GM21390 (cell line): ENCODE results near the gene ENTPD6.
"Not testable (repeated sequence)": the region's sequence is repeated elsewhere in the genome, so short reads cannot be mapped to it uniquely, and the experiment has no call there.

Experiments used
- ATAC-seq: cut with Tn5 transposase; IDR thresholded peaks from one replicate; pipeline ENCODE4 v1.9.1; 2021; ENCODE audit not compliant: unreplicated experiment

The ENTPD6 gene

GRCh38 chr20:25222461-25223178, 27.1 kb downstream of the ENTPD6 start:
- ATAC-seq, result no peak

DNA sequence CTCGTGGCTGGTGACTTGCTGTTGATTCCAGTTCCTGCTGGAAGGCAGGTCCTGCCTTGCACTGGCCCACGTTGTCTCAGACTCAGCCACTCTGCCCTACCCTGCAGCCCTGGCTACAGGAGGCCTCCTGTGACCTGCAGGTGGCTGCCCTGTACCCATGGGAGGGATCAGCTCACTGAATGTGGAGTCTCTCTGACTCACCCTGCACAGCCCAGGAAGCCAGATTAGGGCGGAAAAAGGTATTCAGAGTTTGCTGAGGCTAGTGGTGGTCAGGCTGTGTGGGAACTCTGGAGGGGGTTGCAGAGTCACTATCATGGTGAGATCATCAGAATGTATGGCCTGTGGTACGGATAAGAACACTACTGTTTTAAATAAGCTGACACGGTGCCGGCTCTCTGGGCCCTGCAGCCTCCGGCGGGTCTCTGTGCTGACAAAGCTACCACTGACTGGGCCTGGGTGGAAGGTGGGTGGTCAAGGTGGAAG, 27.7 kb downstream of the ENTPD6 start:
- no peak for ATAC-seq

DNA sequence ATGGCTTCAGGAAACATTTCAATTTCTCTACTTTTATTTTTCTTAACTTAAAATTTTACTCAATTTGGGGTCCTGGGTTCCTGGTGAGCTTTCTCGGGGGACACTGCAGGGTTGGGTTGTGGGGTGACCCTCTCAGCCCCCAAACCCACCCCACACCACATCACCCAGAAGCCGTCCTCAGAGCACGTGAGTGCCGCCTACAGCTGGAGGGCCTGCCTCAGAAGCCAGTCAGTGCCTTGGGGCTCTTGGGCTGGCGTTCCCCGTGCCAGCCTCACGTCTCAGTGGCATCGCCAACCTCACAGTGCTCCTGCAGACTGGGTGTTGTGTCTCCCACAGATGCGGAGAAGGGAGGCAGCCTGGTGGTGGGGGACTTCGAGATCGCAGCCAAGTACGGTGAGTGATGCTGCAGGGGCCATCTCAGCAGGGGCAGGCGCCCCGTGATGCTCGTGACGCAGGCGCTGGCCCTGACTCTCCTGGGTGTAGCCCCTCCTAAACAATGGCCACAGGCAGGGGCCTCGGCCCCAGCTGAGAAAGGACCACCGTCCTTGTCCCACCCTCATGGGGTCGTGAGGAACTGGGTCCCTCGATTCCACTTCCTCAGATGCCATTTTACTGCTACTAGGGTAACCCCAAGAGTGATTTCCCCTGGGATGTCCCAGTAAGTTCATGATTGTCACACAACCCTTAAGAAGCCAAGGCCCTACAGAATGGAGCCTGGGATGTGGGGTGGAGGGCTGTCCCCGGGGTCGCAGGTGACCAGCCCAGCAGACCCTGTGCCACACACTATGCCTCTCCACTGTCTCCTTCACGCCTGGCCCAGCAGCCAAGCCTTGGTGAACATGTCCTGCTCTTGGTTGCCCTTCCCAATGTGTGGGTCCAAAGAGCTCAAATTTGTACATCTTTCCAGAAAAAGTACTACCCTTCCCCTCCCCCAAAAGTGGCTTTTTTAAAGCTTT, 28.5 kb downstream of the ENTPD6 start:
- ATAC-seq, result no peak

- no peak for ATAC-seq
Observed at GRCh38 chr20:25224941-25225340, 29.4 kb downstream of the ENTPD6 start.

GRCh38 chr20:25225642-25226432, 30.3 kb downstream of the ENTPD6 start:
- no peak for ATAC-seq

DNA sequence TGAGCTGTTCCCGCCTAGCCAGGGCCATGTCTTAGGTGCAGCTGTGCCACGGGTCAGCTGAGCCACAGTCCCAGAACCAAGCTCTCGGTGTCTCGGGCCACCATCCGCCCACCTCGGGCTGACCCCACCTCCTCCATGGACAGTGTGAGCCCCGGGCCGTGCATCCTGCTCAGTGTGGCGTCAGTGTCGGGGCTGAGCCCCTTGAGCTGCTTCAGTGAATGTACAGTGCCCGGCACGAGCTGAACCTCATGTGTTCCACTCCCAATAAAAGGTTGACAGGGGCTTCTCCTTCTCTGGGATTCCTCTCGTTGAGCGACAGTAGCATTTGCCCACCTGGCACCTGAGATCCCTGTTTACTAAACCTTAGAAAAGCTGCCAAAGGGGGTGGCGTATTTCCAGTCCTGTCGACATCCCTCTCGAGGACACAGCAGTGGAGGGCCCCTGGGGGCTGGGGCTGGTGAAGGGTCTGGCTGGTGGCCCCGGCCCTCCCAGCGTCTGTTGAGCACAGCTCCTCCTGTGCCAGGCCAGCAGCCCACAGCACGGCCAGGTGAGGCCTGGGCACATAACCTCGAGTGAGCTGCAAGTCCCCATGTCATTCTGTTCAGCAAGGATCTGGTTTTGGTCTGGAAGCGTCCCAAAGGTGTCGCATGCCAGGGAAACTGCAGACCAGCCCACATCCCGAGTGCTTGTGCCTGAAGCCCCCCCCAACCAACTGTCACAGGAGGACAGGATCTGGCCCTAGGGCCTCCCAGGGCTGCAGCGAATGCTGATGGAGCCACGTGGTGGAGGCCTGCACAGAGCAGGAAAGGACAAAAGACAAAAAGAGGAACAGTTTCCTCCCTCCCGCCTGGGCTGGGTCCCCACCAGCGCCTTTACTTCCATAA, 31.2 kb downstream of the ENTPD6 start:
- ATAC-seq, result no peak

DNA sequence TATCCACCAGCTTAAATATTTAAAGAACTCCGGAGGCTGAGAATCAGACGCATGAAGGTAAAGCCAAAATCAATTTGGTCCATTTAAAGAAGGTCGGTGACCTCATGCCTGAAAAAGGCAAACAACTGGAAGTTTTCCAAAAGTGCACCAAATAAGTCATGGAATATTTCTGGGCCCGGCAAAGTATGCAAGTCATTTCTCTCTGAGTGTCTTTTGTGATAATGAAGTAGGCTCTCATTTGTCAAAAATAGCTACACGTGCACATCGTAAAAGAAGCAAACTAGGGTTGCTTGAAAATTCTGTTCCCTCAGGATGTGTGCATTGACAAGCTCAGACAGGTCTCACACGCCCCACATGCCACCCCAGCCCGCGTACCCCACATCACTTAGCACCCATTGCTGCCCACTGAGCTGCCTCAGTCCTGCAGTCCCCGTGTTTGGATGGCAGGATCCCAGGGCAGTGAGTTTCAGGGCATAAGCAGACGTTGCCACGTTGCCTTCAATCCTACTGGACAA, 31.9 kb downstream of the ENTPD6 start:
- ATAC-seq, result no peak

GRCh38 chr20:25229486-25230165, 34.1 kb downstream of the ENTPD6 start:
- ATAC-seq, result no peak

DNA sequence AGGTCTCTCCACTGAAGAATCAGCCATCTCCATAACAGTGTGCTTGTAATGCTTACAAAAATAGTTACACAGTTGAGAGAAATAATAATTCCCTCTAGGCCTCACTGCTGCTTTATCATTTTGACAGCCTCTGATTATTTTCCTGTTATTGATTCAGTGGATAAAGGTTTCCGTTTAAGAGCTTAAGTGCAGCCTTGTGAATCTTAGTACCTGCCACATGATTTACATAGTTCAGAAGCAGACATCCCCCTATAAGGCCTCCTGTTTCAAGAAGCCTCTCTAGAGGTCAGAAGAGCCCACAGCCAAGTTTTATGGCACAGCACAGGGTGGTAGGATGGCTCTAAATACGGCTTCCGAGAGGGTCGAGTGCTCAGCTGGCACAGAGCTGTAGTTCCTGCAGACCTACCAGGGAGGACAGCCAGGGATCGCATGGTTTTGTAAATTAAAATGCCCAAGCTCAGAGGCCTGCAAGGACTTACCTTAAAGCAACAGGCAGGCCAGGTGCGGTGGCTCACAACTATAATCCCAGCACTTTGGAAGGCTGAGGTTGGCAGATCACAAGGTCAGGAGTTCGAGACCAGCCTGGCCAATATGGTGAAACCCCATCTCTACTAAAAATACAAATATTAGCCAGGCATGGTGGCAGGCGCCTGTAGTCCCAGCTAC, 34.8 kb downstream of the ENTPD6 start:
- peak; percentile 89 for ATAC-seq

DNA sequence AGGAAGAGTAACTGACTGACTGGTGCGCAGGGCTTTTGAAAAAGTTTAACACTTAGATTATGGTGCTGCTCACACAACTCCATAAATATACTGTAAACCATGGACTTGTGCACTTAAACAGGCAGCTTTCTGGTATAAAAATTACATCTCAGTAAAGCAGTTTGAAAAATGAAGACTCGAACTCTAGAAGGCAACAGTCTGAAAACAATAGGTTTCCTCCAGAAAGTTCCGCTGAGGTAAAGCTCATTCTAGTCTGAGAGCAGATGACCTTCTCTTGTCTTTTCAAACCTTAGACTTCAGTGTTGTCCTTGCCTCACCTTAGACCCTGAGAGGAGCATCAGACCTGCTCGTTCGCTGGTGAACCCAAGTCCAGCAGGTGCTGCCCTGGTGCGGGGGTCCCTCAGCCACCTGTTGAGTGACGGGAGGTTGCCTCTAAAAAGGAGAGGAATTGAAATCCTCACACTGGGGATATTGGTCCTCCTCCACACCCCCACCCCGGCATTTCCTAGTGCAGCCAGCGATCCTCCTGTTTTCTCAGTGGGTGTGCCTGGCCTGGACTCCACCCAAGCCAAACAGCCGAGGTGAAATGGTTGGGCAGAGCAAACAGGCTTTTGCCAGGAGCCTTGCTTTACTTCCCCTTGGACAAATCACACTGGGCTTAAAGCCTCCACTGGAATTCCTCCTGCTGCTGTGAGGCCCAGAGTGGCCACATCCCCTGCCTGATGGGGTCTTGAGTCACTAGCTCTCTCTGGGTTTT, 37.7 kb downstream of the ENTPD6 start:
- ATAC-seq, result no peak

DNA sequence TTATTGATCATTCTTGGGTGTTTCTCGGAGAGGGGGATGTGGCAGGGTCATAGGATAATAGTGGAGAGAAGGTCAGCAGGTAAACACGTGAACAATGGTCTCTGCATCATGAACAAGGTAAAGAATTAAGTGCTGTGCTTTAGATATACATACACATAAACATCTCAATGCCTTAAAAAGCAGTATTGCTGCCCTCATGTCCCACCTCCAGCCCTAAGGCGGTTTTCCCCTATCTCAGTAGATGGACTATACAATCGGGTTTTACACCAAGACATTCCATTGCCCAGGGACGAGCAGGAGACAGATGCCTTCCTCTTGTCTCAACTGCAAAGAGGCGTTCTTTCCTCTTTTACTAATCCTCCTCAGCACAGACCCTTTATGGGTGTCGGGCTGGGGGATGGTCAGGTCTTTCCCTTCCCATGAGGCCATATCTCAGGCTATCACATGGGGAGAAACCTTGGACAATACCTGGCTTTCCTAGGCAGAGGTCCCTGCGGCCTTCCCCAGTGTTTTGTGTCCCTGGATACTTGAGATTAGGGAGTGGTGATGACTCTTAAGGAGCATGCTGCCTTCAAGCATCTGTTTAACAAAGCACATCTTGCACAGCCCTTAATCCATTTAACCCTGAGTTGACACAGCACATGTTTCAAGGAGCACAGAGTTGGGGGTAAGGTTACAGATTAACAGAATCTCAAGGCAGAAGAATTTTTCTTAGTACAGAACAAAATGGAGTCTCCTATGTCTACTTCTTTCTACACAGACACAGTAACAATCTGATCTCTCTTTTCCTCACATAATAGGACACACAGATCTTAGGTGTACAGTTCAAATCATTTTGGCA, 38.7 kb downstream of the ENTPD6 start:
- not testable (repeated sequence) for ATAC-seq

GRCh38 chr20:25236450-25237304, 41.2 kb downstream of the ENTPD6 start:
- no peak for ATAC-seq

DNA sequence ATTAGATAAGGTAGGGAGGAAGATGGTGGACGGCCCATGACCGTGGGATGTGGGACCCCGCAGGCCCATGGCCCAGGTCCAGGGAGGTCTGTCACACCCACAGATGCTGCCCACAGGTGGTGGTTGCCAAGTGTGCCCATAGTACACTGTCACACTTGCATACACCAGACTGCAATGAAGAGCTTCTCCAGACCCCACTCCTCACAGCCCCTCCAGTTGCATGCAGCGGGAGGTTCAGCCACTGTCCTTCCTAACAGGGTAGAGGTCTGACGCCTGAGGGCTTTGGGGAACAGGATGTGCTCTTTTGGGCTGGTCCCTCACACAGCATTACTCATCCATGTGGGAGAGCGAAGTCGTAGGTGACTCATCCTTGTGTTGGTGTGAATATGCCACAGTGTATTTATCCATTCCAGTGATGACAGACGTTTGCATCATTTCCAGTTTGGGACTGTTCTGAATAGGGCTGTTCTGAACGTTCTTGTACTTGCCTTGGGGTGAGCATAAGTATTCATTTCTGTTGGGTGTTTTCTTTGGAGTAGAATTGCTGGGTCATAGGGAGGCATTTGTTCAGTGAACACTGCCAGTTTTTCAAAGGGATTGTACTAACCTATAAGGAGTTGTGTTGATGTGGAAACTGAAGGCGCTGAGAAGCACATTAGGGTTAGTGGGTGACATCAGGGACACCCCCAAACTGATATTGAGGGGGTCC, 42.3 kb downstream of the ENTPD6 start:
- no peak for ATAC-seq

- no peak for ATAC-seq
Observed at GRCh38 chr20:25238319-25239037, 43.0 kb downstream of the ENTPD6 start.
